ENCODE data around the gene COX20. TPM values are rescaled to one million over a fixed set of nuclear protein-coding genes. Genes with fewer than 3 reads are reported as not detected.
A peak's percentile ranks its signal among the peaks of the same experiment; 100 is the strongest.

Gene COX20
- total and polyA plus RNA-seq, 2 donors (not counting 1 experiment from before 2014, with no cell fraction given) = 22.8 to 51.5 TPM

DNA sequence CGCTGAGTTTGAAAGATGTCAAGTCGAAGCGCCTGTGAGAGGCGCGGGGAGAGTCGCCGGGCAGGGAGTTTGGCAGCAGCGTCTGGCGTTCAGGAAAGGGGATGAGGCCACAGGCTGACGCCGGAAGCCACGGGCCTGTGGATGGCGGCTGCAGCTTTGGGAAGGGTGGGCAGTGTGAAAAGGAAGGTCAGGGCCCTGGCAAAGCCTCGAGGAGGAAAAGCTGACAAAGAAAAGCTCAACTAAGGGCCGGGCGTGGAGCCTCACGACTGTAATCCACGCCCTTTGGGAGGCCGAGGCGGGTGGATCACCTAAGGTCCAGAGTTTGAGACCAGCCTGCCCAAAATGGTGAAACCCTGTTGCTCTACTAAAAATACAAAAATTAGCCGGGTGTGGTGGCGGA is 25.2 kb upstream of the COX20 start:
- Histone ChIP-seq H3K9me3 (ENCODE audit: control insufficient read depth, insufficient read depth, low read depth, low read length) (no peaks in the 10 kb centered on the region), H3K4me1 (ENCODE audit: control insufficient read depth, extremely low read depth, insufficient read depth, low read length) (no peaks in the 10 kb centered on the region), H3K27ac (ENCODE audit: insufficient read depth, low read length) (no peak overlapping the region), H4K20me1 (ENCODE audit: control insufficient read depth, extremely low read depth, insufficient read depth, low read length) (no peaks in the 10 kb centered on the region), H3K4me3 (replicated peaks in 1 of 4; ENCODE audit: control extremely low read depth in 1 of 4, insufficient read depth in 1 of 4, low read depth in 3 of 4, low read length in 4 of 4) (no peak overlapping the region), H2AFZ (ENCODE audit: low read length) (no peak overlapping the region), H3K4me2 (ENCODE audit: extremely low read depth, insufficient read depth, low read length) (no peak overlapping the region), H3K9ac (ENCODE audit: insufficient read depth, low read length) (no peak overlapping the region), H3K79me2 (ENCODE audit: control insufficient read depth, insufficient read depth, low read length) (no peaks in the 10 kb centered on the region), H3K36me3 (ENCODE audit: control insufficient read depth, insufficient read depth, low read length) (no peaks in the 10 kb centered on the region), H3K27me3 (ENCODE audit: control insufficient read depth, insufficient read depth, low read length) (no peaks in the 10 kb centered on the region)
- TF ChIP-seq EZH2 (IDR thresholded peaks at IDR 0.05; ENCODE audit: low read length, missing control alignments) = no peak
- no peak for TF ChIP-seq CTCF (conservative IDR thresholded peaks at IDR 0.05 in 1 of 2, IDR thresholded peaks at IDR 0.05 in 1 of 2; ENCODE audit: low read depth in 1 of 2, low read length in 2 of 2)
- no peak for DNase-seq (ENCODE audit: low read depth in 2 of 2)

- H2AFZ ChIP-seq (ENCODE audit: low read length) = no peak overlapping the region
- no peaks in the 10 kb centered on the region for H3K27me3 ChIP-seq (ENCODE audit: control insufficient read depth, insufficient read depth, low read length)
- H3K4me1 ChIP-seq (ENCODE audit: control insufficient read depth, extremely low read depth, insufficient read depth, low read length) = no peaks in the 10 kb centered on the region
- H3K9me3 ChIP-seq (ENCODE audit: control insufficient read depth, insufficient read depth, low read depth, low read length) = no peaks in the 10 kb centered on the region
- TF ChIP-seq CTCF (conservative IDR thresholded peaks at IDR 0.05 in 1 of 2, IDR thresholded peaks at IDR 0.05 in 1 of 2; ENCODE audit: low read depth in 1 of 2, low read length in 2 of 2) (no peak), EZH2 (IDR thresholded peaks at IDR 0.05; ENCODE audit: low read length, missing control alignments) (no peak)
- no peak overlapping the region for H3K9ac ChIP-seq (ENCODE audit: insufficient read depth, low read length)
- DNase-seq (ENCODE audit: low read depth in 2 of 2) = no peak
- no peaks in the 10 kb centered on the region for H3K36me3 ChIP-seq (ENCODE audit: control insufficient read depth, insufficient read depth, low read length)
- H3K27ac ChIP-seq (ENCODE audit: insufficient read depth, low read length) = no peak overlapping the region
- no peaks in the 10 kb centered on the region for H4K20me1 ChIP-seq (ENCODE audit: control insufficient read depth, extremely low read depth, insufficient read depth, low read length)
- H3K4me2 ChIP-seq (ENCODE audit: extremely low read depth, insufficient read depth, low read length) = no peak overlapping the region
- H3K4me3 ChIP-seq (replicated peaks in 1 of 4; ENCODE audit: control extremely low read depth in 1 of 4, insufficient read depth in 1 of 4, low read depth in 3 of 4, low read length in 4 of 4) = no peak overlapping the region
- no peaks in the 10 kb centered on the region for H3K79me2 ChIP-seq (ENCODE audit: control insufficient read depth, insufficient read depth, low read length)
These were observed 22.1 kb upstream of the COX20 start for GRCh38 chr1:244813327-244813726.

DNA sequence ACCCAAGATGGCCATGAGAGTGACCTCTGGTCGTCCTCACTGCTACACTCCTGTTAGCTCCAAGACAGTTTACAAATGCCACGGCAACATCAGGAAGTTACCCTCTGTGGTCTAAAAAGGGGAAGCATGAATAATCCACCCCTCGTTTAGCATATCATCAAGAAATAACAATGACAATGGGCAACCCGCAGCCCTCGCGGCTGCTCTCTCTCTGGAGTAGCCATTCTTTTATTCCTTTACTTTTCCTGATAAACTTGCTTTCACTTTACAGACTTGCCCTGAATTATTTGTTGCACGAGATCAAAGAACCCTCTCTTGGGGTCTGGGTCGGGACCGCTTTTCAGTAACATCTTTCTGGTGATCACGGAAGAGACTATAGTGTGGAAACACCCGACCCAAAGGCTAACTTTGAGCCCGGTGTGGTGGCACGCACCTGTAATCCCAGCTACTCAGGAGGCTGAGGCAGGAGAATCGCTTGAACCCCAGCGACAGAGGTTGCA is 19.8 kb upstream of the COX20 start:
- peak in 1 of 2 donors; percentile 20 for DNase-seq (ENCODE audit: low read depth in 2 of 2)
- H3K79me2 ChIP-seq (ENCODE audit: control insufficient read depth, insufficient read depth, low read length) = no peaks in the 10 kb centered on the region
- H3K4me3 ChIP-seq (replicated peaks in 1 of 4; ENCODE audit: control extremely low read depth in 1 of 4, insufficient read depth in 1 of 4, low read depth in 3 of 4, low read length in 4 of 4) = no peak overlapping the region

More for the DNA sequence above, 19.8 kb upstream of the COX20 start:
- TF ChIP-seq CTCF (conservative IDR thresholded peaks at IDR 0.05 in 1 of 2, IDR thresholded peaks at IDR 0.05 in 1 of 2; ENCODE audit: low read depth in 1 of 2, low read length in 2 of 2) = no peak
- TF ChIP-seq EZH2 (IDR thresholded peaks at IDR 0.05; ENCODE audit: low read length, missing control alignments) = no peak
- H4K20me1 ChIP-seq (ENCODE audit: control insufficient read depth, extremely low read depth, insufficient read depth, low read length) = no peaks in the 10 kb centered on the region
- no peaks in the 10 kb centered on the region for H3K36me3 ChIP-seq (ENCODE audit: control insufficient read depth, insufficient read depth, low read length)
- no peak overlapping the region for H2AFZ ChIP-seq (ENCODE audit: low read length)
- no peak overlapping the region for H3K9ac ChIP-seq (ENCODE audit: insufficient read depth, low read length)
- no peaks in the 10 kb centered on the region for H3K9me3 ChIP-seq (ENCODE audit: control insufficient read depth, insufficient read depth, low read depth, low read length)
- no peaks in the 10 kb centered on the region for H3K27me3 ChIP-seq (ENCODE audit: control insufficient read depth, insufficient read depth, low read length)
- no peak overlapping the region for H3K27ac ChIP-seq (ENCODE audit: insufficient read depth, low read length)
- H3K4me1 ChIP-seq (ENCODE audit: control insufficient read depth, extremely low read depth, insufficient read depth, low read length) = no peaks in the 10 kb centered on the region
- H3K4me2 ChIP-seq (ENCODE audit: extremely low read depth, insufficient read depth, low read length) = peak overlapping the region; percentile 23

Measured in fibroblast of lung (primary cell).